Raji (cell line): ENCODE measurements around the gene KDELR1.
A peak's percentile ranks its signal among the peaks of the same experiment; 100 is the strongest.

Experiments
- POLR2A ChIP-seq: IDR thresholded peaks from 2 replicates; pipeline ENCODE4 v1.6.1; 2011; ENCODE audit warnings: low read depth, low read length, control low read depth; ENCODE audit not compliant: insufficient read depth

KDELR1 gene

DNA sequence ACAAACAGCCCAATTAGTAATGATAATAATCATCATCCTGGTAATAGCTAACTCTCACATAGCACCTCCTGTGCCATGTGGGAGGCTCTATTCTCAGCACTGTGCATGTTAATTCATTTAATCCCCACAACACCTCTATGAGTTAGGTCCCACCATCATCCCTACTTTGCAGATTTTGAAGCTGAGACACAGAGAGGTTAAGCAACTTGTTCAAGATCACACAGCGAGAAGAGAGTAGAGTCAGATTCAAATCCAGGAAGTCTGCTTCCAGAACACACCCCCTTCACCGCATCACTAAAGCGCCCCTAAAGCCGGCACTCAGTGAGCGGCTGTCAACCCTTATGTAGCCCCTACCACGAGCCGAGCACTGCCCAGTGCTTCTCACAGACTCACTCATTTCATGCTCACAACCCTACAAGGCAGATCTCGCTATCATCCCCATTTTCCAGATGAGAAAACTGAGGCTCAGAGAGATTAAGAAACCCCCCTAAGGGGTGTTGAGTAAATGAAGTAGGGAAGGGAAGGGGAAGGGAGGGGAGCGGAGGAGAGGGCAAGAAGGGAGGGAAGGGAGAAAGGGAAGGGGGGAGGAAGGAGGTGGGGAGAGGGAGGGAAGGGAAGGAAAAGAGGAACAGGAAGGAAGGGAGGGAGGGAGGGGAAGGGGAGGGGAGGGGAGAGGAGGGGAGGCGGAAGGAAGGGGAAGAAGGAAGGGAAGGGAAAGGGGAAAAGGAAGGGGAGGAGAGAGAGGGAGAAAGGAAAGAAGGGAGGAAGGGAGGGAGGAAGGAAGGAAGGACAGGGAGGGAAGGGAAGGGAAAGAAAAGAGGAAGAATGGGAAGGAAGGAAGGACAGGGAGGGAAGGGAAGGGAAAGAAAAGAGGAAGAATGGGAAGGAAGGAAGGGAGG lies 49.6 kb downstream of the KDELR1 start:
- TF ChIP-seq POLR2A: no peak

- TF ChIP-seq POLR2A: no peak
Measured at GRCh38 chr19:48340995-48341394, 50.4 kb downstream of the KDELR1 start.

DNA sequence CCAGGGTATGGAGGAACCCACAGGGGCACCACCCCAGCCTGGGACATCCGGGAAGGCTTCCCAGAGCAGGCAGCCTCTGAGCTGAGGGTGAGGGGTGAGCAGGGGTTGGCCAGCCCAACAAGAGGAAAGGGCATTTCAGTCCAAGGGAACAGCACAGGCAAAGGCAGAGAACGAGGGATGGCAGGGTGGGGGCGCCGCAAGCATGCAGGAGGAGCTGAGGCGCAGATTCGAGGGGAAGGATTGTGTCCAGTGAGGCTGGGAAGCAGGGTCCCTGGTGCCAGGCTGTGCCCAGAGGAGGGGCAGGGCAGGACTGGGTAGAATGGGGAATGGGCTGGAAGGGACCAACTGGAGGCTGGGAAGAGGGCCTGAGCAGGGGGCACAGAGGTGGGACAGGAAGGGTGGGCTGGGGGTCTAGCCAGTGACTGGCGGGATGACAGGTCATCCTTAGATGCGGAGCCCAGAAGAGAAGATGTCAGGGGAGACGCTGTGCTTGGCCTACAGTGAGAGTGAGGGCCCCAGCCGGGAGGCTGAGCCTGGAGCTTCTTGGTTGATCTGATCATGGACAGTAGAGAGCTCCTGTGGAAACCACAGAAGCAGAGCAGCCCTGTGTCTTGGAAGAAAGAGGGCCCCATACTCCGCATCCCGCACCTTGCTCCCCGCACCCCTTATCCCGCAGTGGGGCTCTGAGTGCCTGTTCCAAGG lies 52.4 kb downstream of the KDELR1 start:
- no peak for TF ChIP-seq POLR2A

- TF ChIP-seq POLR2A: no peak
Measured at GRCh38 chr19:48338253-48338755, 53.0 kb downstream of the KDELR1 start.

- TF ChIP-seq POLR2A: peak; percentile 90
Measured at GRCh38 chr19:48333467-48334384, 57.6 kb downstream of the KDELR1 start.

DNA sequence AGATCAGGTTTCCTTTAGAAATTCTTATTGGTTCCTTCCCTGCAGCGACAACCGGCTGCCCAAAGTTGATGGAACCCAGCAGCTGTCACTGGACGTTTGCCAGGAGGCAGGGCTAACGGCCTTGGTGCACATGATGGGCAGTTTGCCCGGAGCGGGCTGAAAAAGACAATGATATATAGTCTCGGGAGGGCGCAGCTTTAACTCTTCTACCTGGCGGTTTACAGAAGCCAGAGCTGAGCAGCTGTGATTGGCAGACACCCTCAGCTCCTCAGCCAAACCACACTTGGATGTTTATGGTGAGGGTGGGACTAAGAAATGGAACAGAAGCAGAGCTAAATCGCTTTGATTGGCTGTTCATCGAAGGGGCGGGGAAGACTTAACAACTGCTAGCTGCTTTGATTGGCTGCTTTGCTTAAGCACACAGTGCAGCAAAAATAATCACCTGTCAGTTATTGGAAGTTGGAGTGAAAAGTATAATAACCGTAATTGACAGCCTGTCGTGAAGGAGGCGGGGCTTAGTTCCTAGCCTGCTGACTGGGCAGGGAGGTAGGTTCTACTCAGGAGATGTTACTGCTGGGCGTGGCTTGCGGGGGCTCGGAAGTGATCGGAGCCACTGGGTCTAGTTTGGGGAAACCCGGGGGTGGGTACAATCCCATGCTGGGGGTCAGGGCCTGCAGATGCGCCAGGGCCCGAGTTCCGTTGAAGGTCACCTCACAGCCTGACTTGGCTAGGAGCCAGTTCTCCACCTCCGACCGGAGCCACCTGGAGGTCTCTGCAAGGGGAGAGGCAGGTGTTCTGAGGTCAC lies 58.5 kb downstream of the KDELR1 start:
- peak; percentile 58 for TF ChIP-seq POLR2A
